ENCODE results near the gene ZNF559.

DNA sequence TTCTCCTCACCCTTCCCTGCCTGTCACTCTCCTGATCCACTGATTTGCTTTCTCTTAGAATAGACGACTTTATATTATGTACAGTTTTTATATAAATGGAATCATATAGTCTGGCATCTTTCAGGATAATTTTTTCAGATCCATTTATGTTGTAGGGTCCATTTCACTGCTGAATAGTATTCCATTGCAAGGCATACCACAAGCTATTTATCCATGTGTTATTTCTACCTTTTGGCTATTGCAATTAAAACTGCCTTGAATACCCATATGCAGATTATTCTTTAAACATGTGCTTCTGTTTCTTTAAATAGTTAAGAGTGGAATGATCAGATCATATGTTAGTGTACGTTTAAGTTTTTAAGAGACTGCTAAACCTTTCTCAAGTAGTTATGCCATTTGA, 21.0 kb downstream of the ZNF559 start:
- TF ChIP-seq POLR2A (IDR thresholded peaks at IDR 0.05): no peak
- TF ChIP-seq, protein P1, sequence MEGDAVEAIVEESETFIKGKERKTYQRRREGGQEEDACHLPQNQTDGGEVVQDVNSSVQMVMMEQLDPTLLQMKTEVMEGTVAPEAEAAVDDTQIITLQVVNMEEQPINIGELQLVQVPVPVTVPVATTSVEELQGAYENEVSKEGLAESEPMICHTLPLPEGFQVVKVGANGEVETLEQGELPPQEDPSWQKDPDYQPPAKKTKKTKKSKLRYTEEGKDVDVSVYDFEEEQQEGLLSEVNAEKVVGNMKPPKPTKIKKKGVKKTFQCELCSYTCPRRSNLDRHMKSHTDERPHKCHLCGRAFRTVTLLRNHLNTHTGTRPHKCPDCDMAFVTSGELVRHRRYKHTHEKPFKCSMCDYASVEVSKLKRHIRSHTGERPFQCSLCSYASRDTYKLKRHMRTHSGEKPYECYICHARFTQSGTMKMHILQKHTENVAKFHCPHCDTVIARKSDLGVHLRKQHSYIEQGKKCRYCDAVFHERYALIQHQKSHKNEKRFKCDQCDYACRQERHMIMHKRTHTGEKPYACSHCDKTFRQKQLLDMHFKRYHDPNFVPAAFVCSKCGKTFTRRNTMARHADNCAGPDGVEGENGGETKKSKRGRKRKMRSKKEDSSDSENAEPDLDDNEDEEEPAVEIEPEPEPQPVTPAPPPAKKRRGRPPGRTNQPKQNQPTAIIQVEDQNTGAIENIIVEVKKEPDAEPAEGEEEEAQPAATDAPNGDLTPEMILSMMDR (IDR thresholded peaks at IDR 0.05): no peak
- TF ChIP-seq POLR2AphosphoS5 (IDR thresholded peaks at IDR 0.05): no peak
